ENCODE results near the gene EML5. TPM values are rescaled to one million over a fixed set of nuclear protein-coding genes. Genes with fewer than 3 reads are reported as not detected.

EML5 gene
- total and polyA plus RNA-seq, 7 donors, result under 0.01 to 6.1 (median 2.5) TPM

GRCh38 chr14:88618476-88618875 is 174.3 kb downstream of the EML5 start:
- intact Hi-C loops (cut with DNase I), result no loop called here
- H3K4me1 ChIP-seq, result peaks cover 0 to 14% (median 4%) of the 10 kb centered on the region in 4 donors
- H3K36me3 ChIP-seq, result peaks cover 0 to 38% (median 5%) of the 10 kb centered on the region in 4 donors
- WGBS, 2 donors, result 84 to 85% methylated on average over 5 of the region's 5 CpGs
- H3K27me3 ChIP-seq, result no peaks in the 10 kb centered on the region
- TF ChIP-seq, protein P1, sequence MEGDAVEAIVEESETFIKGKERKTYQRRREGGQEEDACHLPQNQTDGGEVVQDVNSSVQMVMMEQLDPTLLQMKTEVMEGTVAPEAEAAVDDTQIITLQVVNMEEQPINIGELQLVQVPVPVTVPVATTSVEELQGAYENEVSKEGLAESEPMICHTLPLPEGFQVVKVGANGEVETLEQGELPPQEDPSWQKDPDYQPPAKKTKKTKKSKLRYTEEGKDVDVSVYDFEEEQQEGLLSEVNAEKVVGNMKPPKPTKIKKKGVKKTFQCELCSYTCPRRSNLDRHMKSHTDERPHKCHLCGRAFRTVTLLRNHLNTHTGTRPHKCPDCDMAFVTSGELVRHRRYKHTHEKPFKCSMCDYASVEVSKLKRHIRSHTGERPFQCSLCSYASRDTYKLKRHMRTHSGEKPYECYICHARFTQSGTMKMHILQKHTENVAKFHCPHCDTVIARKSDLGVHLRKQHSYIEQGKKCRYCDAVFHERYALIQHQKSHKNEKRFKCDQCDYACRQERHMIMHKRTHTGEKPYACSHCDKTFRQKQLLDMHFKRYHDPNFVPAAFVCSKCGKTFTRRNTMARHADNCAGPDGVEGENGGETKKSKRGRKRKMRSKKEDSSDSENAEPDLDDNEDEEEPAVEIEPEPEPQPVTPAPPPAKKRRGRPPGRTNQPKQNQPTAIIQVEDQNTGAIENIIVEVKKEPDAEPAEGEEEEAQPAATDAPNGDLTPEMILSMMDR (IDR thresholded peaks at IDR 0.05), result no peak
- TF ChIP-seq POLR2AphosphoS5 (IDR thresholded peaks at IDR 0.05), result peak in 1 of 4 donors; percentile 8
- TF ChIP-seq POLR2A (IDR thresholded peaks at IDR 0.05), result no peak
- DNase-seq, result no peak
- H3K9me3 ChIP-seq, result no peaks in the 10 kb centered on the region
- H3K27ac ChIP-seq, result no peak overlapping the region
- no peak overlapping the region for H3K4me3 ChIP-seq

GRCh38 chr14:88617479-88617878 is 175.3 kb downstream of the EML5 start:
- intact Hi-C loops (cut with DNase I), result no loop called here
- Histone ChIP-seq H3K9me3 (no peaks in the 10 kb centered on the region), H3K27ac (no peak overlapping the region), H3K4me1 (peaks cover 0 to 16% (median 4%) of the 10 kb centered on the region in 4 donors), H3K36me3 (peaks cover 0 to 42% (median 7%) of the 10 kb centered on the region in 4 donors), H3K27me3 (no peaks in the 10 kb centered on the region), H3K4me3 (no peak overlapping the region)
- no peak for DNase-seq
- WGBS, 2 donors, result 96 to 99% methylated on average over 1 of the region's 1 CpG
- TF ChIP-seq POLR2A (IDR thresholded peaks at IDR 0.05) (no peak), EP300 (IDR thresholded peaks at IDR 0.05) (no peak), POLR2AphosphoS5 (IDR thresholded peaks at IDR 0.05) (no peak)
- TF ChIP-seq, protein P1 (IDR thresholded peaks at IDR 0.05), result no peak

GRCh38 chr14:88616697-88617096 is 176.1 kb downstream of the EML5 start:
- Histone ChIP-seq H3K27ac (no peak overlapping the region), H3K4me1 (peaks cover 0 to 16% (median 4%) of the 10 kb centered on the region in 4 donors), H3K27me3 (no peaks in the 10 kb centered on the region), H3K9me3 (no peaks in the 10 kb centered on the region), H3K36me3 (peaks cover 0 to 50% (median 11%) of the 10 kb centered on the region in 4 donors), H3K4me3 (no peak overlapping the region)
- WGBS, 2 donors, result 95 to 96% methylated on average over 1 of the region's 1 CpG
- intact Hi-C loops (cut with DNase I), result no loop called here
- TF ChIP-seq EP300 (IDR thresholded peaks at IDR 0.05) (no peak), POLR2AphosphoS5 (IDR thresholded peaks at IDR 0.05) (no peak), POLR2A (IDR thresholded peaks at IDR 0.05) (no peak)
- TF ChIP-seq, protein P1 (IDR thresholded peaks at IDR 0.05), result no peak
- no peak for DNase-seq

DNA sequence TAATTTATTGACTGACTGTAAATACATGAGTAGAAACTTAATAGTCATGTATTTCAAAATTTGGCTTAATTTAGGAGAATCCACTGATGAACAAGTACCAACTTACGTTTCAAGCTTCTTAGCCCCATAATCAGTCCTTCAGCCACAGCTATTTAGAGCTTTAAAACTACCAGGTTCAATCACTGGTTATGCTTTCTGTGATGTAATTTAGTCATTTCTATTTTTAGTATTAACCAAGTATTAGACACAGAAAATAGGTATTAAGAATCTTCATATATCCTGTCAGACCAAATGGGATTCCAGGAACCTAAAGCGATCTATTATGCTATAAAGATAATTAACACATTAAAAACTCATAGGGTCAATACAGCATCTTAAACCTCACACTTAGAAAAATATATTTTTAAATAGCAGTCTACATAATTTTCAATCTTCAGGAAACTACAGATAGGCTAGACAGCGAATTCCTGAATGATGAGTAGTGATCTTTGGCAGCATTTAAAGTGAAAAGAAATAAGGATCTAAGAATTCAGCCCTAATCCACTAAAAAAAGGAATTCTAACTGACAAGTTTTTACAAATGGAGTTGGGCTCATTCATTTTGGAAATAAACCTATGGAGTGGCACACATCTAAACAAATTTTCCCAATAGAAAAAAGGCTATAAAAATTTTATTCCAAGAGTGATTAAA is 178.4 kb downstream of the EML5 start:
- H3K27ac ChIP-seq, result peak overlapping the region in 1 of 4 donors; percentile 15
- intact Hi-C loops (cut with DNase I), result no loop called here
- WGBS, 2 donors, result 84 to 93% methylated on average over 3 of the region's 3 CpGs

More for the DNA sequence above, 178.4 kb downstream of the EML5 start:
- Histone ChIP-seq H3K36me3 (peaks cover 0 to 74% (median 27%) of the 10 kb centered on the region in 4 donors), H3K9me3 (no peaks in the 10 kb centered on the region), H3K4me3 (no peak overlapping the region), H3K4me1 (peaks cover 0 to 16% (median 4%) of the 10 kb centered on the region in 4 donors), H3K27me3 (no peaks in the 10 kb centered on the region)
- no peak for TF ChIP-seq POLR2A (IDR thresholded peaks at IDR 0.05)
- TF ChIP-seq, protein P1 (IDR thresholded peaks at IDR 0.05), result no peak
- no peak for TF ChIP-seq POLR2AphosphoS5 (IDR thresholded peaks at IDR 0.05)
- no peak for TF ChIP-seq EP300 (IDR thresholded peaks at IDR 0.05)
- DNase-seq, result no peak

All from sigmoid colon (tissue), 7 donors.